Measurements from ENCODE around the gene CORO7.

Gene CORO7

DNA sequence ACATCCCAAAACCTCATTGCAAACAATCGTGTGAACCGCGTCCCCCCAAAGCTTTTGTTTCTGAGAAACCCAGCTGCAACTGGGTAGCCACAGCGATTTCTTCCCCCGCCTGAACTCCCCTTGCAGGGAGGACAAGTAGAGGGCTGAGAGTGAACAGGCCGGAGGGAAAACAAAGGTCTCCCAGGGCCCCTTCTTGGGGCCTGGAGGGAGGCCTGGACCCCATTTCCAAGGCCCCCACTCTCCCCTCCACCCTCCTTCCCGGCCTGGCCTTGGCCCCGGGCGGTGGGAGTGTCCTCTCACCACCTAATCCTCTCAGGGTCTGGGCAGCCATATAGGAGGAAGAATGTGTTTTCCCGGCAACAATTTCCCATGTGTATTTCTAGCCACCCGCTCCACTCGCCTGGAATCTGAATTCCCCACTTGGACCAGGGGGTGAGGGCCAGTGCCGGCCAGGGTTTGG lies 97.9 kb downstream of the CORO7 start:
- no peaks in the 10 kb centered on the region for H4K20me1 ChIP-seq (ENCODE audit: insufficient read depth, low read length)
- no peaks in the 10 kb centered on the region for H3K79me2 ChIP-seq (ENCODE audit: low read length)
- peaks cover 24% of the 10 kb centered on the region for H3K27me3 ChIP-seq (ENCODE audit: low read depth, low read length)
- H3K27ac ChIP-seq (ENCODE audit: low read length): no peak overlapping the region
- H3K4me1 ChIP-seq (ENCODE audit: low read length): peaks cover 11% of the 10 kb centered on the region
- H3K4me3 ChIP-seq (ENCODE audit: low read length): no peak overlapping the region
- H3K4me2 ChIP-seq (ENCODE audit: low read length): no peak overlapping the region
- H3K9ac ChIP-seq (ENCODE audit: low read length): no peak overlapping the region
- no peaks in the 10 kb centered on the region for H3K9me3 ChIP-seq (ENCODE audit: insufficient read depth, low read length)
- H3K36me3 ChIP-seq (replicated peaks; ENCODE audit: low read depth, low read length): no peaks in the 10 kb centered on the region
- TF ChIP-seq, protein P1, sequence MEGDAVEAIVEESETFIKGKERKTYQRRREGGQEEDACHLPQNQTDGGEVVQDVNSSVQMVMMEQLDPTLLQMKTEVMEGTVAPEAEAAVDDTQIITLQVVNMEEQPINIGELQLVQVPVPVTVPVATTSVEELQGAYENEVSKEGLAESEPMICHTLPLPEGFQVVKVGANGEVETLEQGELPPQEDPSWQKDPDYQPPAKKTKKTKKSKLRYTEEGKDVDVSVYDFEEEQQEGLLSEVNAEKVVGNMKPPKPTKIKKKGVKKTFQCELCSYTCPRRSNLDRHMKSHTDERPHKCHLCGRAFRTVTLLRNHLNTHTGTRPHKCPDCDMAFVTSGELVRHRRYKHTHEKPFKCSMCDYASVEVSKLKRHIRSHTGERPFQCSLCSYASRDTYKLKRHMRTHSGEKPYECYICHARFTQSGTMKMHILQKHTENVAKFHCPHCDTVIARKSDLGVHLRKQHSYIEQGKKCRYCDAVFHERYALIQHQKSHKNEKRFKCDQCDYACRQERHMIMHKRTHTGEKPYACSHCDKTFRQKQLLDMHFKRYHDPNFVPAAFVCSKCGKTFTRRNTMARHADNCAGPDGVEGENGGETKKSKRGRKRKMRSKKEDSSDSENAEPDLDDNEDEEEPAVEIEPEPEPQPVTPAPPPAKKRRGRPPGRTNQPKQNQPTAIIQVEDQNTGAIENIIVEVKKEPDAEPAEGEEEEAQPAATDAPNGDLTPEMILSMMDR (IDR thresholded peaks at IDR 0.05; ENCODE audit: low read depth, low read length): no peak
- TF ChIP-seq EZH2phosphoT487 (IDR thresholded peaks at IDR 0.05; ENCODE audit: low read depth): no peak
- no peak overlapping the region for H2AFZ ChIP-seq (ENCODE audit: low read depth, low read length)

DNA sequence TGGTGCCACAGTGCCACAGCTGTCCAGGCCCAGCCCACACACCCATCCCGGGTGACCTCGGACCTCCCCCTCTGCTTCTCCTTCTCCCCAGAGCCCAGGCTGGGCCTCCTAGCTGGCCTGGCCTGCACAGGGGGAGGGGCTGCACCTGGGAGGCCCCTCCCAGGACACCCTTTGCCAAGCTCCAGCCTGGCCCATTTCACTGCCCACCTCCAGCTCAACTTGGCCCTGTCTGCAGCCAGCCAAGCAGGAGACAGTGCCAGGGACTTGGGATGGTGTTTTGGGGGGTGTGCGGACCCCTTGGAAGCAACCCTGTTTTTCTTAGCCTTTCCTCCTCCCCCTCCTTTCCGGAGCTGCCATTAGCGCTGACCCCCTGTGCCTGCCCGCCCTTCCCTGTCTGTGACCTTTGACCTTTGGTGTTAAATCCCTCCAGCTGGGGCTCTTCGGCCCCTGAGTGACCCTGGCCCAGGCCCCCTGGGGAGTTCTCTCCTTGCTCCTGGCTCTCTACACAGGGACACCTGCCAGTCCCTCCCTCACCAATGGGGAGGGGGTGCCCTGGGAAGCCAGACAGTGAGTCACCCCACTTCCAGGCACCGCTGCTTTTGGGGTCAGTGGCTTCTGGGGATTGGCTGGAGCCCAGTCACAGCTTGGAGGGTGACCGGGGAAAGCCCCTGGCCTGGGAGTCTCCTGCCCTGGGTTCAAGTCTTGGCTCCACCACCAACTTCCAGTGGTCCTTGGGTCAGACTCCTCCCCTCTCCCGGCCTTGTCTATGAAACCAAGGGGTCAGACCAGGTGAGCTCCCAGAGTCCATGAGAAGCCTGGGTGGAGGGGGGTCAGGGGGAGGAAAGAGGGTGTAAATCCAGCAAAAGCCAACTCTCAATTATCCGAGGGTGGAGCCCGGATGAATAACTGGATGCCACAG lies 98.6 kb downstream of the CORO7 start:
- Histone ChIP-seq H3K4me2 (ENCODE audit: low read length) (no peak overlapping the region), H3K27me3 (ENCODE audit: low read depth, low read length) (peaks cover 24% of the 10 kb centered on the region), H3K27ac (ENCODE audit: low read length) (no peak overlapping the region), H3K36me3 (replicated peaks; ENCODE audit: low read depth, low read length) (no peaks in the 10 kb centered on the region), H3K9me3 (ENCODE audit: insufficient read depth, low read length) (no peaks in the 10 kb centered on the region), H3K4me3 (ENCODE audit: low read length) (no peak overlapping the region), H3K79me2 (ENCODE audit: low read length) (no peaks in the 10 kb centered on the region), H3K4me1 (ENCODE audit: low read length) (peaks cover 11% of the 10 kb centered on the region), H4K20me1 (ENCODE audit: insufficient read depth, low read length) (no peaks in the 10 kb centered on the region), H3K9ac (ENCODE audit: low read length) (no peak overlapping the region), H2AFZ (ENCODE audit: low read depth, low read length) (no peak overlapping the region)
- TF ChIP-seq, protein P1 (IDR thresholded peaks at IDR 0.05; ENCODE audit: low read depth, low read length): no peak
- TF ChIP-seq EZH2phosphoT487 (IDR thresholded peaks at IDR 0.05; ENCODE audit: low read depth): no peak

DNA sequence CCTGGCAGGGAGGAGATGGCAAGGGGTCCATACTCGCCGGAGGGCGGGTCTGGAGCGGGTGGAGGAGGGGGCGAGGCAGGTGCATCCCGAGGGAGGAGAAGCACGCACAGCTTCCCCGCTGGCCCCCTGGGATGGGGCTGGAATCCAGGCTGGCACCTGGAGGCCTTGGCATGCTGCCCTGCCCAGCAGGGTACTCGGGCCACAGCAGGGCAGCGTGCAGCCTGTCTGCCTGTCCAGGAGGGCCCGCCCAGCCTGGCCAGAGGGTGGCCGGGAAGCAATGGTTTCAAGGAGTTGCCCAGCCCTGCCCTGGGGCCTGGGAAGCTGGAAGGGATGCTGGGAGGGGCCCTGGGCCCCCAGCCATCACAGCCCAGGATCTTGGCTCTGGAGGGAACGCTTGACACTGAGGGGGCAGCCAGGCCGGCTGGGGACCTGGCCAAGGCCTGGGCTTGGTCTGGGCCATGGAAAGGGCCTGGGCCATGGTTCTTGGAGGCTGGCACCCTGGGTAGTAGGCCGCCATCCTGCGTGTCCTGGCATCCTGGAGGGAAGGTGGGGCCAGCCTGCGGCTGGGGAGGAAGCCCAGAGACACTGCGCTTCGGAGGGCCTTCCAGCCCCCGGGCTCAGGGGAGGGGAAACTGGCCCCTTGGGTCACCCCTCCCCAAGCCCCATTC lies 99.4 kb downstream of the CORO7 start:
- Histone ChIP-seq H3K79me2 (ENCODE audit: low read length) (no peaks in the 10 kb centered on the region), H3K9me3 (ENCODE audit: insufficient read depth, low read length) (no peaks in the 10 kb centered on the region), H3K36me3 (replicated peaks; ENCODE audit: low read depth, low read length) (no peaks in the 10 kb centered on the region), H3K27ac (ENCODE audit: low read length) (no peak overlapping the region), H3K27me3 (ENCODE audit: low read depth, low read length) (peaks cover 24% of the 10 kb centered on the region), H3K4me1 (ENCODE audit: low read length) (peaks cover 11% of the 10 kb centered on the region), H2AFZ (ENCODE audit: low read depth, low read length) (no peak overlapping the region), H3K9ac (ENCODE audit: low read length) (no peak overlapping the region), H4K20me1 (ENCODE audit: insufficient read depth, low read length) (no peaks in the 10 kb centered on the region), H3K4me2 (ENCODE audit: low read length) (peak overlapping the region; percentile 62), H3K4me3 (ENCODE audit: low read length) (peak overlapping the region; percentile 74)
- TF ChIP-seq, protein P1 (IDR thresholded peaks at IDR 0.05; ENCODE audit: low read depth, low read length): no peak
- no peak for TF ChIP-seq EZH2phosphoT487 (IDR thresholded peaks at IDR 0.05; ENCODE audit: low read depth)

All from OCI-LY3 (cell line).